ENCODE results near the gene KCNC3.
"Not testable (repeated sequence)": the region's sequence is repeated elsewhere in the genome, so short reads cannot be mapped to it uniquely, and the experiment has no call there.

The KCNC3 gene

DNA sequence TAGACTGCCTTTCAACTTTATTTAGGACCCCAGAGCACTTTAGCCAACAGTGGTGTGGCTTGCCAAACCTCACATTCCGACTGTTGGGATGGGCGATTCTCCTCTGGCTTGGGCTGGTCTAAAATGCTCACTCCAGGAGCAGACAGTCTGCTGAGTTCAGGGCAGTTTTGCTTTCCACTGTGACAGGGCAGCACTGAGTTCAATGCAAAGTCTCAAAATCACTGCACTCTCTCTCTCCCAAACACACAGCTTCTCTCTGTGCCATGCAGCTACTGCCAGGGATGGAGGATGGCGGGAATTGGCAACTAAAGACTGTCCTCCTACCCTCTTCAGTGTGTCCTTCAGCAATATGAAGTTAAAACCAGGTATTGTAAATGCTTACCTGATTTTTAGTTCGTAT is 23.1 kb upstream of the KCNC3 start:
- DNase-seq: no peak

DNA sequence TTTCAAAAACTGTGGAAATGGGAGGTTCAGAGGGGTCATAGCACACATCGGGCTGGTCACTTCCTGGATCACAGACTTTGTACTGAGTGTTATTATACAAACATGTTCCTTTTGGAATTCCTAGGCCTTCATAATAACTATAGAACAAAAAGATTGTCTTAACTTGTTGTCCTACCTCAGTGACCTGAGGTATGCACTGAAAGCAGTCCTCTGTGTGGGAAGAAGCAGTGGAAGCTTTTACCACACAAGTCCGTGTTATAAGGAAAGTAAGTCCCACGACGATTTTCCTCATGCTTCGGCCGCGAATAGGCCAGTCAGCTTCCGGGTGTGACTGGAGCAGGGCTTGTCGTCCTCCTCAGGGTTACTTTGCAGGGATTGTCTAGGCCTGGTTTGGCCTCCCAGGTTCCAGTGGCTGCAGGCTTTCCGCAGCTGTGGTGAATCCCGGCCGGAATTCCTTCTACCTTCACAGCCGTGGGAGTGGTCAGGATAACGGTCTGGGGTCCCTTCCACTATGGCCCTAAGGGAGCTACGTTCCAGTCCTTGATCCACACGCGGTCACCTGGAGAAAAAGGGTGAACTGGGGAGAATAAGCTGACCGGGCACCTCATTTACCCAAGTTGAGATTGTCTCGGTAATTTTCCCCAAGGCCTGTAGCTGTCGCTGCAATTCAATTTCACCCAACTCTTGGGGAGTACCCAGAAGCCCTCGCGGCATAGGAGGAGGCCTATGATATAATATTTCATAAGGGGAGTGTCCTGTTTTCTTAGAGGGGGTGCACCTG is 20.3 kb upstream of the KCNC3 start:
- no peak for DNase-seq

DNA sequence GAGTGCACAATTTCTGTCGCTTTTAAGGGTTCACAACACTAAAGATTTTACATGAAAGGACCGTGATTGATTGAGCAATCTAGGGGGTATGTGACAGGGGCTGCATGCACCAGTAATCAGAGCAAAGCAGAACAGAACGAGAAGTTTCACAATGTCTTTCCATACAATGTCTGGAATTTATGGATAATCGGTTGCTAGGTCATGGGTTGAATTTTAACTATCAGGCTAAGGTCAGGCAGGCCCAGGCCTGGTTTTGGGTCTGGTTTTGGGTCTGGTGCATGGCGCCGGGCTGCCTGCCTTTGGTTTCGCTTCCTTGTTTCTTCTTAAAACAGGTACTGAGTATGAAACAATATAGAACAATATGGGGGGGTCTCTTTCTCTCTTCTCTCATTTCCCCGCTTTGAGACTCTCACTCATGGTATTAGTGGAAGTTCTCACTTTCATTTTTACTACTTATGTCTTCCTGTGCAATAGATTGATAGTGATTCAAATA is 18.0 kb upstream of the KCNC3 start:
- not testable (repeated sequence) for DNase-seq

DNA sequence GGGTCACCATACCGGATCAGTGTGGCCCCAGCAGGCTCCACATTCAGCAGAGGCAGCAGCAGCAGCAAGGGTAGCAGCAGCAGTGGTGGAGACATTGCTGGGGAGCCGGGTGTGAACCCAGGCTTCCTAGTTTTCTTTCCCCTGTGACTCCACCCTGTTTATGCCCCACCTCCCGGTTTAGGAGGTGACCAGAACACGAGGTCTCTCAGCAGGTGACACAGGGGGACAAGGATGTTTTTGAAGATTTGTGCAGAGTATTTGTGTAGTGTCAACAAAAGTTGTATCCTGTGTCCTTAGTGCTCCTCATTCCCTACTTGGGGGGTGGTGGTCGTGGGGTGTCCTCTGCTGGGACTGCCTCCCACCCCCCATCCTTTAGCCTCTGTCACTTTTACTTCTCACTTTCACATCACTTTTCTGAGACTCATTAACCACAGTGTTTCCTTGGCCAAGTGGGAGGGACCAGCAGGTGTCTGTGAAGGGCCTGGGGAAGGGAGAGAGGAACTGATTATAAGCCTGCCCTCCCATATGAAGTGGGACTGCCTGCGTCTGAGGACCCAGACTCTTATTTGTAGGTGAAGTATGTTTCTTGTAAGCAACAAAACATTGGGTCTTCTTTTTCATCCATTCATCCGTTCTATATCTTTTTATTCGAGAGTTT is 15.6 kb upstream of the KCNC3 start:
- DNase-seq: no peak

DNA sequence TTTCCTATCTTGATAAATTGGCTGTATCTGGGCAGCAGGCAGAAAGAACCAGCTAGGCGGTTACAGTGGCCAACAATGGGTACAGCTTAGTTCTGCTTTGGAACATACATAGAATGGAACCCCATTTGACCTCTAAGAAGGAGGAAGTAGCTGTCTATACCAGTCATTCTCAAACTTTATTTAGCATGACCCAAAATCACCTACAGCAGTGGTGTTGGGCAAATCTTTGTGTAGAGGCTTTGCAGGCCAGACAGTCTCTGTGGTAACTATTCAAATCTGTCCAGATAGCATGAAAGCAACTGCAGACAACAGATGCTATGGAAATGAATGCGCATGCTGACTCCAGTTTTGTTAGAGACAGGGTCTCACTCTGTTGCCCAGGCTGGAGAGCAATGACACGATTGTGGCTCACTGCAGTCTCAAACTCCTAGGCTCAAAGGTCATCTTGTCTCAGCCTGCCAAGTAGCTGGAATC is 12.0 kb upstream of the KCNC3 start:
- DNase-seq: no peak

DNA sequence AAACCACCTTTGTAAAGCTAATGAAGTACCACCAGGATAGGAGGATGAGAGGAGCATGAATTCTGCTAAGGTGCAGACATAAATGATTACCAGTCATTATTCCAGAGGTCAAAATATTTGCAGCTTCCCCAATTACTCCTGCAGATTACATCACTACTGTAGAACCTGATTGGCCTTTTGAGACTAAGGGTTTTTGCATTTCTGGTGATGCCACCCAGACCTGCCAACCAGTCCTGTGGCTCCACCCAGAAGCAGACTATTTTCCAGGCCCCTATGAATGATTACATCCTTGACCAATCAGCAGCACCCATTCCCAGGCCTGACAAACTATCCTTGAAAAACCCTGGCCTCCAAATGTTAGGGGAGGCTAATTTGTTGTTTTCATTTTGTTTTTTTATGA is 11.2 kb upstream of the KCNC3 start:
- DNase-seq: no peak

DNA sequence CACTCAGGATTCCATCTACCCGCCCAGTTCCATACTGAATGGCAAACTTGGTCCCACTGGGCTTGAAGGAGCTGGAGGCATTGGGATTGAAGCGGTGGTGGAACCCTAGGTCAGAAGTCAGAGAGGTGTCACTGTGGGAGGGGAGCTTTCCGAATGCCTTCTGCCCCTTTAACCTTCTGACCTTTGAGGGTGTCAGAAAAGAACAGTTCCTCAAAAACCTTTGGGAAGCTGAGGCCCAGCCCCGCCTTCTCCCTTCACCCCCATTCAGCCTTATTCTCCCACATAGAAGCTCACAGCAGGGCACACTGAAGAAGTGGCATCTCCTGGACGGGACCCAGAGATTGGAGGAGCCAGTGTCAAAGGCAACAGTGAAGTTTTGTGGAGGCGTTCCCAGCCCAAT is 7.9 kb upstream of the KCNC3 start:
- not testable (repeated sequence) for DNase-seq

DNA sequence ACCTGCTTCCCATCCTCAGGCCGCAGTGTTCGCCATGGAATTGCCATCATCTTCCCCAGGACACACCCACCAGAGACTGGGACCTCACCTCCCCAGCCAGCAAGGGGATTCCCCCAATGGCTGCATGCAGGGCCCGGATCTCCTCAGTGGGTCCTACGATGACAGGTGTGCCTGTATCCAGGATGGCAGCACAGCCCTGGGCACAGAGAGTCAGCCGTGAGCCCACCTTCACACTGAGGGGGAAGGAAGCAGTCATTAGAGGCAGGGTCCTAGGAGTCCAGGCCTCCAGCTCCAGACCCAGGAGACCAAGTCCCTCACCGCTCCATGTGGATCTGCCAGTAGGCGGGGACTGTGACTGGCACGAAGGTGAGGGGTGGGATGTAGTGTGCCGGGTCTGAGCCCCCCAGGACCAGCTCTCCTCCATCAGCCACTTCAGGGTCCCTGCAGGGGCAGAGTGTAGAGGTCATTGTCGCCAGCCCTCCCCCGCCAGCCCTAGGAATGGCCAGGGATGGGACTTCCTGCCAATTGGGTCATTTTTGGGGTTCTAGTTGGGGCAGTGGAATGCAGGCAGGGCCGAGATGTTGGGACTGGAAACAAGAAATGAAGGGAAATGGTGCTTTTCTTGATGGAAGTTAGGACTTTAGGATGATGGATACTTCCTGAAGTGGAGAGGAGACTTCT is 5.7 kb upstream of the KCNC3 start:
- no peak for DNase-seq

DNA sequence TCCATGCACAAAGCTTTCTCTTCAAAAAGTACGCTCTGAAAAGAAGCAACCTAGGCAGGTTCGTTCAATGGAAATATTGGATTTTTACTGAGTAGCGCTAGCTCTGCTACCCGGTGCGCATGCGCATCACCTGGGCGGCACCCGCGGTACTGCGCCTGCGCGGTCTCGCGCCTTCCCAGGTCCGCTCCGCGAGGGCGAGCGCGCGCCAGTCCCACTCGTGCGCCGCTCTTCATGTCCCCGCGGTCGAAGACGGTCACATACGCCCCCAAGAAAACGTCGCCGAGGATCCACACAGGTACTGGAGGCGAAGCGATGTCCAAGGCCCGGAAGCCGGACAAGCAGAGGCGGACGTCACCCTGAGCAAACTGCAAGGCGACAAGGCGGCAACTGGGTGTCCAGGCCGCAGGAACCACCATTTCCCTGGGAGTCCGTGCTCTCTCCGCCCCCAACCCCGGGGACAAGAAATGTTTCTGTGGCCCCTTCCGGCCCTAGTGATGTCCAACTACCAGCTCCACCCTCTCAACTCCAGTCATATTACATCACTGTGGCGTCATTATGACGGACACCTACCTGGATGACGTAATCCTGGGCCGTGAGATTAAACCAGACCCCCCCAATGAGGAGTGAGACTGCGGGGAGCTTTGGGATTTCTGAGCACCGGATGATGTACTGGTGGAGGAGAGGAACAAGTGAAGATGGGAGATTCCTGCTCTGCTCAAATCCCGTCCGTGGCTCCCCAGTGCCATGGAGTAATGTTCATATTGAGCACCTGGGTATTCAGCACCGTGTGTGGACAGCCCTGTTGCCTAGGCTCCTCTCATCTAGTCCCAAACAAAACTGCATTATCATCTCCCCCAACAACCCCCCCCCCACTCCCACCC is 4.8 kb upstream of the KCNC3 start:
- no peak for DNase-seq

DNA sequence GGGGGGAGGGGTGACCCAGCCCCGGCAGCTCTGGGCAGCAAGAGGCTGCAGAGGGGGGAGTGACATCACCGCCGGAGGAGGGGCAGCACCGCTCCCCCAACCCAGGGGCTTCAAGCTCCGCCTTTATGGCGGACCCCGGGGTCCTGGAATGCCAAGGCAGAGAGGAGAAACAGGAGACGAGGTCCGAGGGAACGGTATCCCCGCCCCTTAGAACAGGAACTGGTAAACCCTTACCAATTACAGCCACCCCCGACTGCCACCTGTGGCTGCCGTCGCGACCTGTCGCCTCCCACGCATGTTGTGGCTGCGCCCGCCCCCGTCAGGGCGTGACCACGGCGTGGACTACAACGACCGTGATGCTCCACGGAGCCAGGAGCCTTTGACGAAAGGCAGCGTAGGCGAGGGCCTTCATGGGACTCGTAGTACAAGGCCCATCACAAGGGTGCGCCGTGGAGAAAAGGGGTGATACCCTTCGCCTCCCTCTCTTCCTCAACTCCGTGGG is 4.1 kb upstream of the KCNC3 start:
- no peak for DNase-seq

DNA sequence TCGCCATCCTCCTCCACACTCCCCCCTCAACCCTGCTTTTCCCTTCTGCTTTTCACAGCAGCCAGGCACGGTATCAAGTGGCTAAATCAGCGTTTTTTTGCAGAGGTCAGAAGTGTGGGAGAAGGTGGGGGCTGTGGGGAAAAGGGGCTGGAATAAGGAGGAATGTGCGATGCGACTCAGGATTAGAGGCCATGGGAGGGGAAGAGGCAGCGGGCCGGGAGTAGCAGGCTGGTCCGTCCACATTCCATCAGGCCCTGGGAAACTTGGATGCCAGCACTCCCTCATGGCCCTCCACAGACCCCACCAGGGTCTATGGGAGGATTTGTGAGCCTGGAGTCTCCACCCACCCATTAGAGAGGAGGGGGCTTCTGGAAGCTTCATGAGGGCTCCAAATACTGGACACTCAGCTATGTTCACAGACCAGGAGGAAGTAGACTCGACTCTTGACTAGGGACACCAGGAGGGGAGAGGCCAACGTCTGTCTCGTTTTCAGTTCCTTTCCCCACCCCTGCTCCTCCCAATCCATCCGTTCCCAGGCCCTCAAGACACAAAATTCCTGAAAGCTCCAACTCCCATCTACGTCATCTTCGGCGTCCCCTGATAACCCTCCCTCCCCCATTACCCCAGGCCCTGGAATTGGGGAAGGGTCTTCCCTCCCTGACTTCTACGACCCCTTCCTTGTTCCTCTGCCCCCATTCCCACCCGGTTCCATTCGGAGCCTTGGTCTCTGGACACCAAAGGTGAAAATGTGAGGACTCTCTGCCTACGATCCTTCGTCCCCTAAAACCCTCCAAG is 3.3 kb upstream of the KCNC3 start:
- DNase-seq: no peak

DNA sequence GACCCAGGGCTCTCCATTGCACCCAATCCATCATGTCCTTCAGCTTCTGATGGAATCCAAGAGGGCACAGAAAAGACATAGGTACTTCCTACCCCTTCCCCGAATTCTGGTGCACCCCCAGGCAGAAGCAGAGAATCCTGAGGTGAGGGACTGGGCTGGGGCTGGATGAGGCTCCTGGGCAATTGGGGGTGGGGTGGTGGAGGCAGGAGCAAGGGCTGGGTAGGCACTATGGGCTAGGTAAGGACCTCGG is 2.7 kb upstream of the KCNC3 start:
- DNase-seq: no peak

DNA sequence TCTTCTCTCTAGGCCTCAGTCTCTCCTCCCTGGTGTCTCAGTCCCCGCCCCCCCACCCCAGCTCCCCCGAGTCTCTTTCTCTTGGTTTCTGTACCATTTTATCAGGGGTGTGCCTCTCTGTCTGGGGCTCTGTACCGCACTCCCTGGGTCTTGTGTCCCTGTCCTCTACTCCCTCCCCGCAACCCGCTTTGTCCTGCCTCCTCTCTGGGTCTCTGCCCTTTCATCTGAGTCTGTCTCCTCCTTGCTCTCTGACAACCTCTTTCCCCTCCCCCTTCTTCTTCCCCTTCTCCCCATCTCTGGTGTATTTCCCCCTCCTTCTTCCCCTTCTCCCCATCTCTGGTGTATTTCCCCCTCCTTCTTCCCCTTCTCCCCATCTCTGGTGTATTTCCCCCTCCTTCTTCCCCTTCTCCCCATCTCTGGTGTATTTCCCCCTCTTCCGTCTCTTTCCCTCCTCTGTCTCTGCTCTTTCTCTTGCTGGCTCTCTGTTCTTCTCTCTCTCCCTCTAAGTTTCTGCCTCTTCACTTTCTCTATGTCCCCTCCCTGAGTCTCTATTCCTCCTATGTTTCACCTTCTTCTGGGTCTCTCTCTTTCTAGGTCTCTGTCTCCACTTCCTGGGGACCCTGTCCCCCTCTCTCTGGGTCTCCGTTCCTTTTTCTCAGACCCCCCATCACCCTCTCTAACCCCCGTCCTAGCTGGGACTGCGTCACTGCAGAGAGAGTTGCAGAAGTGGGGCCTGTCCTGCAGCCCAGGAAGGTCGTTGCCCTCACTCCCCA is 2.2 kb upstream of the KCNC3 start:
- DNase-seq: no peak

DNA sequence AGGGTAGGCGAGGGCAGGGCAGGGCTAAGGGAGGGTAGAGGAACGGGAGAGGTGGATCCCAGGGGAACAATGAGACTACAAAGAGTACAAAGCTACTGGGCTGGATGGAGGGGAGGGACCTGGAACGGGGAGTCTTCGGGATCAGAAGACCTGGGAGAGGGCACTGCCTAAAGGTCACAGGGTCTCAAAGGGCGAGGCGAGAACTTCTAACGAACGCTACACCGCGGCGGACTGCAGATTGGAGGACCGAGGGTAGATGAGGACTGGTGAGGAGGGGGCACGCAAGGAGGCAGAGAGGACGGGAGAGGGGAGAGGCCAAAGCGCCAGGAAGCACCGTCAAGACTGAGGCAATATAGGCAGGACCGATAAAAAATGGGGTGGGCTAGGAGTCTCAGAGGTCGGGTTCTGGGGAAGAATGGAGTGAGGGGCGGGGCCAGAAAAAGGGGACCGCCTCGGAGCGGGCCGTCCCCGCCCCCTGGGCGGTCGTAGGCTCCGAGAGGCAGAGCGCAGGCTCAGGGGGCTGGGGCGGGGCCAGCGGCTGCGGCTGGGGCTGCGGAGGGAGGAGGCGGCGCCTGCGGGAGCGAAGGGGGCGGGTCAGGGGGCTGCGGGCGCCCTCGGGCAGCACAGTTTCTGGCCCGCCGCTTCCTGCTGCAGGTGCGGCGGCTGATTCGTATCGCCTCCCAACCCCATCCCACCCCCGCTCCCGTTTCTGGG is 1.3 kb upstream of the KCNC3 start:
- peak; percentile 93 for DNase-seq

DNA sequence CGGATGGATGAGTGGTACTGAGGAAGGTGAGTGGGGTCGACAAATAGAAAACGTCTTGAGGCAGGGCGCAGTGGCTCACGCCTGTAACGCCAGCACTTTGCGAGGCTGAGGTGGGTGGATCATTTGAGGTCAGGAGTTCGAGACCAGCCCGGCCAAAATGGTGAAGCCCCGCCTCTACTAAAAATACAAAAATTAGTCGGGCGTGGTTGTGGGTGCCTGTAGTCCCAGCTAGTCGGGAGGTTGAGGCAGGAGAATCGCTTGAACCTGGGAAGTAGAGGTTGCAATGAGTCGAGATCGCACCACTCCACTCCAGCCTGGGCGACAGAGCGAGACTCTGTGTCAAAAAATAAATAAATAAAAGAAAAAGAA is 733 bp upstream of the KCNC3 start:
- DNase-seq: not testable (repeated sequence)

DNA sequence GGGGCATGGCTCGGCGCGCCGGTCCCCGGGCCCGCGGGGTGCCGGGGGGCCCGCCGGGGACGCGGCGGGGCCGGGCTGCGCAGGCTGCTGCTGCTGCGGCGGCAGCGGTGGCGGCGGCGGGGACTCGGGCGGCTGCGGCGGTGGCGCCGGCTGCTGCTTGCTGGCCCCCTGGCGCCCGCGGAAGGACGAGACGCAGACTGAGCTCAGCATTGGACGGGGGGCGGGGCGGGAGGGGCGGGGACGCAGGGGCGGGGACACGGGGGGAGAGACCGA is 368 bp downstream of the KCNC3 start:
- DNase-seq: no peak

DNA sequence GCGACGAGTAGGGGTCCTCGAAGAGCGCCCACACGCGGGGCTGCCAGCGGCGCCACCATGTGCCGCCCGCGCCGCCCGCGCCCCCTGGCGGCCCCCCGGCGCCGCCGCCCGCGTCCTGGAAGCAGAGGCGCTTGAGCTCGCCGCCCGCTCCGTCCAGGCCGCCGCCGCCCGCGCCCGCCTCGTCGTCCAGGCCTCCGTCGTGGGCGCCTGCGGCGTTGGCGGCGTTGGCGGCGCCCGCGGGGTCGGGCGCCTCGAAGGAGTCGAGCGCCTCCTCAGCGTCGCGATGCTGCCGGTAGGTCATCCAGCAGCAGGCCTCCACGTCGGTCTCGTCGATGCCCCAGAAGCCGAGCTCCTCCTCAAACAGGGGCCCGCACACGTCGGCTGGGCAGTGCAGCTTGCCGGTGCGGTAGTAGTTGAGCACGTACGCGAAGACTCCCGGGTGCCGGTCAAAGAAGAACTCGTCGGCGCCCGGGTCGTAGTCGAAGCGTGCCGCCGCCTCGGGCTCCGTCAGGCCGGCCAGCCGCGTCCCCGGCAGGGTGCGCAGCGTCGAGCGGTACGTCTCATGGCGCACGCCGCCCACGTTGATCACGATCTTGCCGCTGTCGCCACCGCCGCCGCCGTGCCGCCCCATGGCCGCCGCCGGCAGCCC is 829 bp downstream of the KCNC3 start:
- no peak for DNase-seq

DNA sequence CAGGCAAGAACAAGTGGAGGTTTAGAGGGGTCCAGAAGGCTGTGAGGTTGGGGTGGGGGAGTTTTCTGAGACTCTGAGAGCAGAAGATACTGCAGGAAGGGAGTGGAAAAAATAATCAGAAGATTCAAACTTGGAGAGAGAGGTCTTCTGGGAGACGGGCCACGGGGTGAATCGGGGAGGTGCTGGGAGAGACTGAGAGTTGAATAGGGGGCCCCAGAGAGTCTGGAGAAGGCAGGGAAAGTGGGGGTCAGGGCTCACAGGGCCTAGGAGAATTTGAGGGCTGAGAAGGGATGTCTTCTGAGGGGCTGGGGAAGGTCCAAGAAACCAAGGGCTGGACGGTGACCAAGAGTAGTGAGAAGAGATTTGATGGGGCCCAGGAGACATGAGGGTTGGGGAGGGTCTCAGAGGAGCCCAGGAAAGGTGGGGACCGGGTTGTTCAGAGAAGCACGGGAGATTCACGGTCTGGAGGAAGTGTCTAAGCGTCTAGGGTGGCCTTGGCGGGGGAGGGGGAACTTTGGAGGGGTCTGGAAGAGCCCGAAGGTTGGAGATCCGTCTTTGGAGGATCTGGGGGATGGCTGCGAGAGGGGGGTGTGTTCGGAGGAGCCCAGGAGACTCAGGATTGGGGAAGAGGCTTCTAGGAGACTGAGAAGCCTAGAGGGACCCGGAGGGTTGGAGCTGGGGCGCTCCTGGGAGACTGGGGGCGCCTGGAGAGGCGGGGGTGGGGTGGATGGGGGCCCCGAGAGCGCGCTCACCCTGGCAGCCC is 1.5 kb downstream of the KCNC3 start:
- DNase-seq: no peak

DNA sequence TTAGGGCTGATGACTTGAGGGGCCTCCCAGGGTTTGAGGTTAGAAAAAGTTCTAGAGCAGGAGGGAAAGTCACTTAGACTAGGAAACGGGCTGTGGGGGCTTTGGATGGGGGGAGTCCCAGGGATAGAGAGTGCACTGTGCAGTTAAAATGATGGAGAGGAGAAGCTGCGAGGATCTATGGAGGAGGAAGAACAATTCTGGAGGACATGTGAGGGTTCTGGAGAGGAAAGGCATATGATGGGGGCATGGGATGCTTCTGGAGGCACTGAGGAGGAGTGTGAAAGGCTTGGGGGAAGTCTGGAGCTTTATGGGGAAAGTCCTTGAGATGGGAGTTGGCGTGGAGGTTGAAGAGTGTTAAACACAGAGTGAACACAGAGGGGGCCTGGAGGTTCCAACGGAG is 2.2 kb downstream of the KCNC3 start:
- no peak for DNase-seq

Data from NCI-H1436 treated with DMSO at 0.1 percent for 48 hours (cell line).